HEK293 (cell line): ENCODE measurements around the gene KRT222.

Experiments used
- CTCF ChIA-PET: fragments of 350-600 bp; formaldehyde crosslinking; extraction: SDS; loops from one replicate; lab custom pipeline; 2021; ENCODE audit warnings: antibody characterized with exemption; lab: Yijun Ruan, JAX
- POLR2A ChIA-PET: fragments of 300-600 bp; formaldehyde crosslinking; extraction: SDS; loops from one replicate; lab custom pipeline; 2020; ENCODE audit warnings: antibody characterized with exemption, inconsistent platforms; lab: Yijun Ruan, JAX
- H3K27ac ChIP-seq: fragments of 200-500 bp; sonication (Bioruptor generic); 2 replicates; pipeline ENCODE4 v1.5.1; 2014; ENCODE audit warnings: low read depth, low read length, control low read depth, inconsistent platforms; ENCODE audit errors: extremely low read depth
- H3K36me3 ChIP-seq, 2 experiments: fragments of 200-500 bp in 1 of 2; sonication (Bioruptor generic) in 1 of 2; 1 replicate in 1 of 2; 2 replicates in 1 of 2; pipeline ENCODE4 v1.5.1; 2014 to 2017; ENCODE audit warnings: inconsistent platforms in 2 of 2, low read length in 2 of 2; ENCODE audit not compliant: control insufficient read depth in 2 of 2, insufficient read depth in 1 of 2
- H3K4me1 ChIP-seq: fragments of 200-500 bp; sonication (Bioruptor generic); 2 replicates; pipeline ENCODE4 v1.5.1; 2014; ENCODE audit warnings: mild to moderate bottlenecking, low read length, inconsistent platforms; ENCODE audit not compliant: control insufficient read depth, insufficient read depth
- H3K4me3 ChIP-seq: 2 replicates; pipeline ENCODE4 v1.5.1; 2011; ENCODE audit warnings: low read depth, mild to moderate bottlenecking, control low read depth, low read length, moderate library complexity
- H3K9me3 ChIP-seq: fragments of 200-500 bp; sonication (Bioruptor generic); 2 replicates; pipeline ENCODE4 v1.5.1; 2014; ENCODE audit warnings: low read depth, low read length, inconsistent platforms; ENCODE audit not compliant: control insufficient read depth, insufficient read depth
- GLI4 ChIP-seq: fragments of 450-650 bp; formaldehyde crosslinking; IDR thresholded peaks from 2 replicates; pipeline ENCODE4 v1.5.1; 2016; ENCODE audit warnings: missing biosample characterization, missing genetic modification characterization
- OSR2 ChIP-seq: fragments of 450-650 bp; formaldehyde crosslinking; IDR thresholded peaks from 2 replicates; pipeline ENCODE4 v1.5.1; 2016; ENCODE audit warnings: missing biosample characterization, missing genetic modification characterization
- SCRT2 ChIP-seq: fragments of 450-650 bp; formaldehyde crosslinking; IDR thresholded peaks from 2 replicates; pipeline ENCODE4 v1.5.1; 2016; ENCODE audit warnings: missing biosample characterization, missing genetic modification characterization
- TCF7L2 ChIP-seq: IDR thresholded peaks from 2 replicates; pipeline ENCODE4 v1.6.1; 2011; ENCODE audit warnings: low read depth, mild to moderate bottlenecking, inconsistent platforms, low read length, moderate library complexity, borderline replicate concordance
- TRIM28 ChIP-seq: IDR thresholded peaks from 2 replicates; pipeline ENCODE4 v1.6.1; 2011; ENCODE audit warnings: low read length, control low read depth, borderline replicate concordance
- WT1 ChIP-seq: fragments of 450-650 bp; formaldehyde crosslinking; IDR thresholded peaks from 2 replicates; pipeline ENCODE4 v1.5.1; 2016; ENCODE audit warnings: missing biosample characterization, missing genetic modification characterization
- ZBTB7A ChIP-seq: fragments of 450-650 bp; formaldehyde crosslinking; IDR thresholded peaks from 2 replicates; pipeline ENCODE4 v1.5.1; 2016; ENCODE audit warnings: low read depth, missing biosample characterization, missing genetic modification characterization
- ZNF24 ChIP-seq: fragments of 450-650 bp; formaldehyde crosslinking; IDR thresholded peaks from 2 replicates; pipeline ENCODE4 v1.5.1; 2016; ENCODE audit warnings: missing biosample characterization, missing genetic modification characterization
- ZNF302 ChIP-seq: fragments of 450-650 bp; formaldehyde crosslinking; IDR thresholded peaks from 2 replicates; pipeline ENCODE4 v1.5.1; 2016; ENCODE audit warnings: missing biosample characterization, missing genetic modification characterization, low read depth
- ZNF341 ChIP-seq: fragments of 450-650 bp; formaldehyde crosslinking; IDR thresholded peaks from 2 replicates; pipeline ENCODE4; 2016; ENCODE audit warnings: low read depth, missing biosample characterization, missing genetic modification characterization
- ZNF426 ChIP-seq: fragments of 450-650 bp; formaldehyde crosslinking; IDR thresholded peaks from 2 replicates; pipeline ENCODE4 v1.5.1; 2017; ENCODE audit warnings: missing biosample characterization, missing genetic modification characterization, mild to moderate bottlenecking, inconsistent platforms, moderate library complexity
- ZNF768 ChIP-seq: fragments of 450-650 bp; formaldehyde crosslinking; IDR thresholded peaks from 2 replicates; pipeline ENCODE4 v1.5.1; 2018; ENCODE audit warnings: missing biosample characterization, mild to moderate bottlenecking, missing genetic modification characterization
- ZNF843 ChIP-seq: fragments of 450-650 bp; formaldehyde crosslinking; IDR thresholded peaks from 2 replicates; pipeline ENCODE4 v1.5.1; 2016; ENCODE audit warnings: missing biosample characterization, missing genetic modification characterization
- ZSCAN30 ChIP-seq: fragments of 450-650 bp; IDR thresholded peaks from 2 replicates; pipeline ENCODE4 v1.5.1; 2018; ENCODE audit warnings: missing biosample characterization, mild to moderate bottlenecking, missing genetic modification characterization, moderate library complexity
- TF ChIP-seq, protein P1 (sequence below): fragments of 450-650 bp; formaldehyde crosslinking; IDR thresholded peaks from 2 replicates; pipeline ENCODE4 v1.5.1; 2016; ENCODE audit warnings: missing biosample characterization, missing genetic modification characterization, borderline replicate concordance
- TF ChIP-seq, protein P2 (sequence below): fragments of 450-650 bp; formaldehyde crosslinking; IDR thresholded peaks from 2 replicates; pipeline ENCODE4 v1.5.1; 2017; ENCODE audit warnings: missing biosample characterization, missing genetic modification characterization
- TF ChIP-seq, protein P3 (sequence below): fragments of 450-650 bp; formaldehyde crosslinking; IDR thresholded peaks from 2 replicates; pipeline ENCODE4 v1.5.1; 2016; ENCODE audit warnings: missing biosample characterization, missing genetic modification characterization
- TF ChIP-seq, protein P4 (sequence below): fragments of 450-650 bp; formaldehyde crosslinking; IDR thresholded peaks from 2 replicates; pipeline ENCODE4 v1.5.1; 2016; ENCODE audit warnings: missing biosample characterization, missing genetic modification characterization

The KRT222 gene

DNA sequence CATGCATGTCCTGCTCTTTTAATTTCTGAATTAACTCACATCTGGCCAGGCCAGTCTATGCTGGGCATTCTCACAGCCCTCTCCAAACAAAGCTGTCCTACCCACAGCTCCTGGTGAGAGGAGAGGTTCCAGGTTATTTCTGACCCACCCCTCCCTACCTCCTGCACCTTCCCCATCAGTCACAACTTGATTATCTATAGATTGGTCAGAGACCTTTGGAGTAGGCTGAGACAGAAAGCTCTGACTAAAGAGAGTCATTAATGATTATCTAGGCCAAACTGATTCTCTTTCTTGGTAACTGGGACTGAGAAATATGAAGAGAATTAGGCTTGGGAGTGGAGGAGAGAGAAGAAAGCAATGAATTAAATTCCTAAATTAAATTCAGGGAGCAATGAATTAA is 1.4 kb upstream of the KRT222 start:
- CTCF ChIA-PET, result interaction anchor here (0.6 to 1.5 kb wide), 3 partner anchors 47 to 346 kb away, joined by 3 to 5 read pairs (median 3); no protein-coding TSS in a partner anchor
- H3K36me3 ChIP-seq, result no peaks in the 10 kb centered on the region
- H3K27ac ChIP-seq, result no peak overlapping the region
- H3K4me1 ChIP-seq, result no peaks in the 10 kb centered on the region
- TF ChIP-seq OSR2, result no peak
- TF ChIP-seq, protein P1, sequence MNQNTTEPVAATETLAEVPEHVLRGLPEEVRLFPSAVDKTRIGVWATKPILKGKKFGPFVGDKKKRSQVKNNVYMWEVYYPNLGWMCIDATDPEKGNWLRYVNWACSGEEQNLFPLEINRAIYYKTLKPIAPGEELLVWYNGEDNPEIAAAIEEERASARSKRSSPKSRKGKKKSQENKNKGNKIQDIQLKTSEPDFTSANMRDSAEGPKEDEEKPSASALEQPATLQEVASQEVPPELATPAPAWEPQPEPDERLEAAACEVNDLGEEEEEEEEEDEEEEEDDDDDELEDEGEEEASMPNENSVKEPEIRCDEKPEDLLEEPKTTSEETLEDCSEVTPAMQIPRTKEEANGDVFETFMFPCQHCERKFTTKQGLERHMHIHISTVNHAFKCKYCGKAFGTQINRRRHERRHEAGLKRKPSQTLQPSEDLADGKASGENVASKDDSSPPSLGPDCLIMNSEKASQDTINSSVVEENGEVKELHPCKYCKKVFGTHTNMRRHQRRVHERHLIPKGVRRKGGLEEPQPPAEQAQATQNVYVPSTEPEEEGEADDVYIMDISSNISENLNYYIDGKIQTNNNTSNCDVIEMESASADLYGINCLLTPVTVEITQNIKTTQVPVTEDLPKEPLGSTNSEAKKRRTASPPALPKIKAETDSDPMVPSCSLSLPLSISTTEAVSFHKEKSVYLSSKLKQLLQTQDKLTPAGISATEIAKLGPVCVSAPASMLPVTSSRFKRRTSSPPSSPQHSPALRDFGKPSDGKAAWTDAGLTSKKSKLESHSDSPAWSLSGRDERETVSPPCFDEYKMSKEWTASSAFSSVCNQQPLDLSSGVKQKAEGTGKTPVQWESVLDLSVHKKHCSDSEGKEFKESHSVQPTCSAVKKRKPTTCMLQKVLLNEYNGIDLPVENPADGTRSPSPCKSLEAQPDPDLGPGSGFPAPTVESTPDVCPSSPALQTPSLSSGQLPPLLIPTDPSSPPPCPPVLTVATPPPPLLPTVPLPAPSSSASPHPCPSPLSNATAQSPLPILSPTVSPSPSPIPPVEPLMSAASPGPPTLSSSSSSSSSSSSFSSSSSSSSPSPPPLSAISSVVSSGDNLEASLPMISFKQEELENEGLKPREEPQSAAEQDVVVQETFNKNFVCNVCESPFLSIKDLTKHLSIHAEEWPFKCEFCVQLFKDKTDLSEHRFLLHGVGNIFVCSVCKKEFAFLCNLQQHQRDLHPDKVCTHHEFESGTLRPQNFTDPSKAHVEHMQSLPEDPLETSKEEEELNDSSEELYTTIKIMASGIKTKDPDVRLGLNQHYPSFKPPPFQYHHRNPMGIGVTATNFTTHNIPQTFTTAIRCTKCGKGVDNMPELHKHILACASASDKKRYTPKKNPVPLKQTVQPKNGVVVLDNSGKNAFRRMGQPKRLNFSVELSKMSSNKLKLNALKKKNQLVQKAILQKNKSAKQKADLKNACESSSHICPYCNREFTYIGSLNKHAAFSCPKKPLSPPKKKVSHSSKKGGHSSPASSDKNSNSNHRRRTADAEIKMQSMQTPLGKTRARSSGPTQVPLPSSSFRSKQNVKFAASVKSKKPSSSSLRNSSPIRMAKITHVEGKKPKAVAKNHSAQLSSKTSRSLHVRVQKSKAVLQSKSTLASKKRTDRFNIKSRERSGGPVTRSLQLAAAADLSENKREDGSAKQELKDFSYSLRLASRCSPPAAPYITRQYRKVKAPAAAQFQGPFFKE (tag by site-specific recombination), result no peak
- no peak for TF ChIP-seq ZNF426 (tag by site-specific recombination)
- no peak for TF ChIP-seq ZSCAN30
- no peak for TF ChIP-seq ZNF768 (tag by site-specific recombination)
- TF ChIP-seq TCF7L2, result no peak
- no peak for TF ChIP-seq ZNF24 (tag by site-specific recombination)
- TF ChIP-seq, protein P2, sequence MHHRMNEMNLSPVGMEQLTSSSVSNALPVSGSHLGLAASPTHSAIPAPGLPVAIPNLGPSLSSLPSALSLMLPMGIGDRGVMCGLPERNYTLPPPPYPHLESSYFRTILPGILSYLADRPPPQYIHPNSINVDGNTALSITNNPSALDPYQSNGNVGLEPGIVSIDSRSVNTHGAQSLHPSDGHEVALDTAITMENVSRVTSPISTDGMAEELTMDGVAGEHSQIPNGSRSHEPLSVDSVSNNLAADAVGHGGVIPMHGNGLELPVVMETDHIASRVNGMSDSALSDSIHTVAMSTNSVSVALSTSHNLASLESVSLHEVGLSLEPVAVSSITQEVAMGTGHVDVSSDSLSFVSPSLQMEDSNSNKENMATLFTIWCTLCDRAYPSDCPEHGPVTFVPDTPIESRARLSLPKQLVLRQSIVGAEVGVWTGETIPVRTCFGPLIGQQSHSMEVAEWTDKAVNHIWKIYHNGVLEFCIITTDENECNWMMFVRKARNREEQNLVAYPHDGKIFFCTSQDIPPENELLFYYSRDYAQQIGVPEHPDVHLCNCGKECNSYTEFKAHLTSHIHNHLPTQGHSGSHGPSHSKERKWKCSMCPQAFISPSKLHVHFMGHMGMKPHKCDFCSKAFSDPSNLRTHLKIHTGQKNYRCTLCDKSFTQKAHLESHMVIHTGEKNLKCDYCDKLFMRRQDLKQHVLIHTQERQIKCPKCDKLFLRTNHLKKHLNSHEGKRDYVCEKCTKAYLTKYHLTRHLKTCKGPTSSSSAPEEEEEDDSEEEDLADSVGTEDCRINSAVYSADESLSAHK (tag by site-specific recombination), result no peak
- TF ChIP-seq ZNF843 (tag by site-specific recombination), result no peak
- TF ChIP-seq, protein P3, sequence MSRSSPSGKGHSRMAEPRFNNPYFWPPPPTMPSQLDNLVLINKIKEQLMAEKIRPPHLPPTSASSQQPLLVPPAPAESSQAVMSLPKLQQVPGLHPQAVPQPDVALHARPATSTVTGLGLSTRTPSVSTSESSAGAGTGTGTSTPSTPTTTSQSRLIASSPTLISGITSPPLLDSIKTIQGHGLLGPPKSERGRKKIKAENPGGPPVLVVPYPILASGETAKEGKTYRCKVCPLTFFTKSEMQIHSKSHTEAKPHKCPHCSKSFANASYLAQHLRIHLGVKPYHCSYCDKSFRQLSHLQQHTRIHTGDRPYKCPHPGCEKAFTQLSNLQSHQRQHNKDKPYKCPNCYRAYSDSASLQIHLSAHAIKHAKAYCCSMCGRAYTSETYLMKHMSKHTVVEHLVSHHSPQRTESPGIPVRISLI (tag by site-specific recombination), result no peak
- TF ChIP-seq SCRT2 (tag by site-specific recombination), result no peak
- TF ChIP-seq ZNF341 (tag by site-specific recombination), result no peak
- no peak for TF ChIP-seq TRIM28
- no peak for TF ChIP-seq GLI4 (tag by site-specific recombination)
- TF ChIP-seq ZBTB7A (tag by site-specific recombination), result no peak
- TF ChIP-seq, protein P4, sequence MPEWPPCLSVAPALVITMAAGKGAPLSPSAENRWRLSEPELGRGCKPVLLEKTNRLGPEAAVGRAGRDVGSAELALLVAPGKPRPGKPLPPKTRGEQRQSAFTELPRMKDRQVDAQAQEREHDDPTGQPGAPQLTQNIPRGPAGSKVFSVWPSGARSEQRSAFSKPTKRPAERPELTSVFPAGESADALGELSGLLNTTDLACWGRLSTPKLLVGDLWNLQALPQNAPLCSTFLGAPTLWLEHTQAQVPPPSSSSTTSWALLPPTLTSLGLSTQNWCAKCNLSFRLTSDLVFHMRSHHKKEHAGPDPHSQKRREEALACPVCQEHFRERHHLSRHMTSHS (tag by site-specific recombination), result no peak
- no peak for TF ChIP-seq ZNF302 (tag by site-specific recombination)
- no peak for TF ChIP-seq WT1
- POLR2A ChIA-PET, result no interaction called here
- H3K4me3 ChIP-seq, result no peak overlapping the region
- H3K9me3 ChIP-seq, result no peaks in the 10 kb centered on the region
